Large intestine (tissue), 3 donors: ENCODE results near the gene PIK3C2G. TPM values are rescaled to one million over a fixed set of nuclear protein-coding genes. Genes with fewer than 3 reads are reported as not detected.

Source experiments
- DNase-seq, 2 donors: peaks; one replicate each; pipeline versions ENCODE4 v3.0.0 to v3.0.0-alpha.2; 2013
- H3K27ac ChIP-seq: one replicate; pipeline ENCODE4 v1.5.1; 2013; ENCODE audit warnings: low read length
- H3K27me3 ChIP-seq: 2 replicates; pipeline ENCODE4 v1.6.1; 2013; ENCODE audit warnings: low read length; ENCODE audit not compliant: control insufficient read depth, insufficient read depth
- H3K36me3 ChIP-seq: 2 replicates; pipeline ENCODE4 v1.6.1; 2013; ENCODE audit warnings: low read length; ENCODE audit not compliant: control insufficient read depth, insufficient read depth
- H3K4me1 ChIP-seq: one replicate; pipeline ENCODE4 v1.6.1; 2013; ENCODE audit warnings: low read length; ENCODE audit not compliant: control insufficient read depth, insufficient read depth
- H3K4me3 ChIP-seq: one replicate; pipeline ENCODE4 v1.5.1; 2013; ENCODE audit warnings: low read length
- H3K9me3 ChIP-seq: one replicate; pipeline ENCODE4 v1.6.1; 2013; ENCODE audit warnings: mild to moderate bottlenecking, low read depth, low read length, moderate library complexity; ENCODE audit not compliant: control insufficient read depth
- WGBS: methylation state at CpG from one replicate; pipeline ENCODE4 v1.1.5; 2013; ENCODE audit warnings: low lambda C conversion rate; ENCODE audit not compliant: insufficient coverage; 5-methylcytosine and 5-hydroxymethylcytosine counted together
- polyA plus RNA-seq: library from polyadenylated mRNA; unstranded; fragments of 120-200 nt; gene quantifications from one replicate; pipeline ENCODE4 v1.2.1, GENCODE V29; 2013

The PIK3C2G gene
- polyA plus RNA-seq, 1 donor: 2.1 TPM

DNA sequence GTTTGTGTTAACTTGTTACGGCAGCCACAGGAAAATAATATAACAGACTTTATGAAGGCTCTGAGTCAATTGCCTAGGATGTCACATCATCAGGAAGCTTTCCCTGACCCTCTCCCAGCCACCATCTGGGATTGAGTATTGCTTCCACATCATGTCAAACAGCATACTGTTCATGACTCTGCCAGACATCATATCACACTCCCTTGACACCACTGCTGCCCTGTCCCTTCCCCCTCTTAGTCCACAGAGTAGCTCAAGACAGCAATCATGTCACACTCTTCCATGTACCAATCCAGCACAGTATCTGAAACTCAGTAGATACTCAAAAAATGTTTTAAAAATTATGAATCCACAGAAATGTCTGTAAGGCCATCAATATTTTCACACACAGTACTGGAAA, 168.0 kb downstream of the PIK3C2G start:
- Histone ChIP-seq H3K27ac (no peak overlapping the region), H3K9me3 (no peaks in the 10 kb centered on the region), H3K4me1 (no peaks in the 10 kb centered on the region), H3K36me3 (no peaks in the 10 kb centered on the region), H3K4me3 (no peak overlapping the region), H3K27me3 (no peaks in the 10 kb centered on the region)
- no peak for DNase-seq
- WGBS: no CpG with 5 or more reads among the region's 1 CpG

DNA sequence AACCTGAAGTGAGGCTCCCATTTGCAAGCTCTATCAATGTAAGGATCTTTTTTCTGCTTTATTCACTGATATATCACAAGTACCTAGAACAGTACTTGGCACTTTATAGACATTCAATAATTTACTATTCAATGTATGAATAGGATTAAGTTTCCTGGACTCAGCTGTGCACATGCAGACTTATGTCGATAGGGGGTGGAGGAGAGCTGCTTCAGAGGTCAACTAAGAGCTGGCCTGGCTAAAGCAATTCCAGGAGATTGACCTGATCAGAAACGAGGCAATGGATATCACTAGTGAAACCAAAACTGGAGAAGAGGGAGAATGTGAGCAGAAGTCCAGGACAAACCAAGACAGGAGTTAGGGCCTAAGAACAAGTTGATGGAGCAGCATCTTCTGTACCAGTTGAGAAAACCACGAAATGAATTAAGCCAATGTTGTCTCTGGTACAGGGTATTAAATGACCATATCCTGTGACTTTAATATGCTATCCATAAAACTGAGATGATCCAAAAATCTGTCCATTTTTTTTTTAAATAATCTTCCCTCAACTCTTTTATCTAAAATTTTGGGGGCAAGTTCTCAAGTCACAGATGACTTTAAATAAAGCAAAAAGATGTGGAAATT, 169.2 kb downstream of the PIK3C2G start:
- H3K27ac ChIP-seq: no peak overlapping the region
- no peaks in the 10 kb centered on the region for H3K9me3 ChIP-seq
- 86% methylated on average over 1 of the region's 3 CpGs for WGBS
- no peaks in the 10 kb centered on the region for H3K4me1 ChIP-seq
- no peaks in the 10 kb centered on the region for H3K36me3 ChIP-seq
- DNase-seq: peak; percentile 27 to 50
- no peaks in the 10 kb centered on the region for H3K27me3 ChIP-seq
- no peak overlapping the region for H3K4me3 ChIP-seq

DNA sequence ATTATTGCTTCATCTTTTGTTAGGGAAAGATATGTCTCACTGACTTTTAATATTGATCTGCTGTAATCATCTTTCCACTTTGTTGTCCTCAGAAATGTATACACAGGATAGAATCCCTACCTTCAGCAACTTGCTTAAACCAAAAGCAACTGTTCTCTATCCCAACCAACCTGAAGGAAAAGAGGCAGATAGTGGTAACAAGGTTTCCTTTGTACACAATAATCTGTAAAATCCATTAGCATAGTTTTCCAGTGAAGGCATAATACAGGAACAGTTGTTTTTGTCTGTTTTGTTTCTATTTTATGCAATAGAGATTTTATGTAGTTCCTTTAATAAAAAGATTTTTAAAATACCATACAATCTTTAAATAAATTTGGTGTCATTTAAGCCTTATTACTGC, 170.5 kb downstream of the PIK3C2G start:
- no peak overlapping the region for H3K27ac ChIP-seq
- H3K36me3 ChIP-seq: no peaks in the 10 kb centered on the region
- H3K27me3 ChIP-seq: no peaks in the 10 kb centered on the region
- no peak for DNase-seq
- H3K4me1 ChIP-seq: no peaks in the 10 kb centered on the region
- H3K9me3 ChIP-seq: no peaks in the 10 kb centered on the region
- H3K4me3 ChIP-seq: no peak overlapping the region

DNA sequence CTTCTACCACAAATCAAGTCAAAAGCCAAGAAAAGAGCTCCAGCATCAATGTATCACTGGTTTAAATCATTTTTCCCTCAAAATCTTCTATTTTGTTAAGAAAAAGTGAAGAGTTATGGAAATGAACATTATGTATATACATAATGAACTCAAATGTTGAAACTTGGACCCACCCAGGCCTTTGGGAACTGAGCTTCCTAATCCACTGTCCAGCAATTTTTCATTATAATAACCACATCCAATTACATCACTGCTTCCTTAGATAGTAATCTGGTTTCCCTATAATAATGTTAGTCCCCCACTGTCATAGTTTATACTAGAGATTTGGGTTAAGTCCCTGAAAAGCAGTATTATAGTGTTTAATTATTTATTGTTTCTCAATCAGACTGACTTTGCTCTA, 170.9 kb downstream of the PIK3C2G start:
- Histone ChIP-seq H3K4me1 (no peaks in the 10 kb centered on the region), H3K36me3 (no peaks in the 10 kb centered on the region), H3K9me3 (no peaks in the 10 kb centered on the region), H3K27me3 (no peaks in the 10 kb centered on the region), H3K27ac (no peak overlapping the region), H3K4me3 (no peak overlapping the region)
- DNase-seq: no peak

DNA sequence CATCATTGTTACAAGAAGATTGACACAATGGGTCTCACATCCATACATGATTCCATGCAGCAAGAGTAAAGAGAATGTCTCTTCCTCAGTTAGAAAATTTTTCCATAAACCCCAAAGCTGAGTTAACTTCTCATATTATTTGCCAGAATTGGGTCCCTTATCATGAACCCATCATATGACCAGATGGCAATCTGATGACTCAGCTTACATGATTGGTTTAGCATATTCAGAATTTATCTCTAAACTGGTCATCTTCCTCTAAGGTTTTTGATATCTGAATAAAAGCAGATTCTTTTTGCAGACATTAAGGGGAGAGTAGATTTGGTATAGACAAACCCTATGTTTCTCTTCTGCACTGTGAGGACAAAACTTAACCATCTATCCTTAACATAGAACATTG, 174.9 kb downstream of the PIK3C2G start:
- Histone ChIP-seq H3K4me1 (no peaks in the 10 kb centered on the region), H3K4me3 (no peak overlapping the region), H3K27ac (no peak overlapping the region), H3K9me3 (no peaks in the 10 kb centered on the region), H3K27me3 (no peaks in the 10 kb centered on the region), H3K36me3 (no peaks in the 10 kb centered on the region)
- DNase-seq: no peak

DNA sequence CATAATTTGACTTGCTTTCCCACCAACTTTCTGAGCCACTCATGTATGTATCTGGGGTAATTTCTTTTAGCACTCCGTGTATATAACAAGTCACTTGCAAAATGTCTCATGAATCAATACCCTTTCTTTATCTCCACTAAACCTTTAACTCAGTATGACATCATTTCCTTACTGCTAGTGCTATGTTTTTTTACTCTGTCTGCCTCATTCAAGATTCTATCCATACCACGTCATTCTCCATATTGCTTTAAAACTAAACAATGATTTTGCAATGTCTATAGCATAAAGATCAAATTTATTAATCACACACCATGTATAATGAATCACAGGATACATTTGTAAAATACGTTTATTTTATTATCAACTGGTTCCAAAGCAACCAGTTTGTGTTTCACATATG, 178.2 kb downstream of the PIK3C2G start:
- no peak for DNase-seq
- no peaks in the 10 kb centered on the region for H3K27me3 ChIP-seq
- H3K9me3 ChIP-seq: no peaks in the 10 kb centered on the region
- H3K27ac ChIP-seq: no peak overlapping the region
- WGBS: 88% methylated on average over 2 of the region's 3 CpGs
- H3K4me1 ChIP-seq: no peaks in the 10 kb centered on the region
- H3K4me3 ChIP-seq: no peak overlapping the region
- no peaks in the 10 kb centered on the region for H3K36me3 ChIP-seq

DNA sequence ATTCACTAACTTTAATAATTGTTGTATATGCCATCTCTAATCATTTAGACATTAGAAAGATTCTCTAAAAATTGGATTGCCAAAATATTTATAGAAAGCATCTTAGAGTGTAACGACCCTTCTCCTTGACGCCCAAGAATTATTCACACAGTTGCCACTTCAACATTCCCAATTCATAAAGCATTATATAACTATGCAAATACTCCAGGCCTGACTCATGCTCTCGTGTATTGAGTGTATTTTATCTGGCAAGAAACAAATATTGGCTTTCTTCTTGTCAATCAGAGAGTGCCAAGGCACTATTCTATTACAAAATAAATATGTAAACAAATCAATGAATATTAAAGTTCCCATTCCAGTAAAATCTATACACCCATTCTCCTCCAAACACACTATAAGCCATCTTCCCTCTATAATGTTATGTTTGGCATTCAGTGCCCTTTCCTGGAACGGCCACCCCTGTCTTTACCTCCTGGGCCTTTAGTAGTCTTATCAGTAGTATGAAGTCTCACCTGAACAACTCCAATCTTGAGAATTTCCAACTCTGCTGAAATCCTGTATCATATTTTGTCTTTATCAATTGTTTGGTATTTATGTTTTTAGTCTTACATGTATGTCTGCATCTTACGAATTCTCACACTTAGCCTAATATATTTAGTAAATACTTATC, 182.6 kb downstream of the PIK3C2G start:
- H3K27ac ChIP-seq: no peak overlapping the region
- no peaks in the 10 kb centered on the region for H3K27me3 ChIP-seq
- H3K4me1 ChIP-seq: no peaks in the 10 kb centered on the region
- DNase-seq: no peak
- no peaks in the 10 kb centered on the region for H3K9me3 ChIP-seq
- H3K36me3 ChIP-seq: no peaks in the 10 kb centered on the region
- WGBS: no CpG with 5 or more reads among the region's 5 CpGs
- H3K4me3 ChIP-seq: no peak overlapping the region

DNA sequence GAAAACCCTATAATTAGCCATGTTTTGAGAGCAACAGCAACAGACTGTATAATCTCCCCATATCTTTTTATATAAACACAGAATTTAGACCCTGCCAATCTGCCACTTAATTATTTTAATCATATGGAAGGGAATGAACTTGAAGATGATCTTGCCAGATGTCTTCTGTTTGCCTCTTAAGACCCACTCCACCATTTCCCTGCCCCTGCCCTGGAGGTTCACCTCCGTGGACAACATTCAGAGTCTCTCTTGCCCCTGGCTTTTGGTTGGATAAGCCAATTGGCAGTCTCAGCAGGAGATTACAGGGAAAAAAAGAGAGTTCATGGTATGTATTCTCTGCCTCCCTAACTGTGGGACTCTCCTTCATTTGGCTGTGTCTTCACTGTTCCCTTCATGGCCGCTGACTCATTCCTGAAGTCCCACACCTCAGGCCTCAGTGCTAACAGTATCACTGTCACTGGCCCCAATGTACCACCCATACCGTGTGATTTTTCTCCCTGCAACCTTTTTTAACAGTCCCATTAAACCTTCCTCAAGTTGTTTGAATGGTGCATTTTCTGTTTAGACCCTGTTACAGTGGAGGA, 184.8 kb downstream of the PIK3C2G start:
- DNase-seq: no peak
- H3K27me3 ChIP-seq: no peaks in the 10 kb centered on the region
- H3K36me3 ChIP-seq: no peaks in the 10 kb centered on the region
- no peak overlapping the region for H3K27ac ChIP-seq
- no peak overlapping the region for H3K4me3 ChIP-seq
- H3K4me1 ChIP-seq: no peaks in the 10 kb centered on the region
- no CpG with 5 or more reads among the region's 3 CpGs for WGBS
- no peaks in the 10 kb centered on the region for H3K9me3 ChIP-seq

DNA sequence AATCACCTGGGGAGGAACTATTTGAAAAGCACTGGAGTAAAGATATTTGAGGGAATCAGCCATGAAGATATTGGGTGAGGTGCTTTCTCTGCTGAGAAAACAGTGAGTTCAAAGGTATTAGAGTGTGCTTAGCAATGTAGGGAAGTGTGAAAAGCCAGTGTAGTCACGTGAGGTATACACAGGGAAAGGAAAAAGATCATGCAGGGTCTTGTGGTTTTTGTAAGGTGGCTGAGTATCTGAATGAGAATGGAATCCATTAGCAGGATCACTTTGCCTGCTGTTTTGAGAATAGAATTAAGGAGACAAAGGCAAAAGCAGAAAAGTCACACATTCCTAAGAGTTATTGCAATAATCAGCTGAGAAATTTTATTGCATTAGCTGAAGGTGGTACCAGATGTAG, 193.0 kb downstream of the PIK3C2G start:
- Histone ChIP-seq H3K4me3 (no peak overlapping the region), H3K4me1 (no peaks in the 10 kb centered on the region), H3K9me3 (no peaks in the 10 kb centered on the region), H3K36me3 (no peaks in the 10 kb centered on the region), H3K27me3 (no peaks in the 10 kb centered on the region), H3K27ac (no peak overlapping the region)
- DNase-seq: peak in 1 of 2 donors; percentile 26
- no CpG with 5 or more reads among the region's 1 CpG for WGBS

DNA sequence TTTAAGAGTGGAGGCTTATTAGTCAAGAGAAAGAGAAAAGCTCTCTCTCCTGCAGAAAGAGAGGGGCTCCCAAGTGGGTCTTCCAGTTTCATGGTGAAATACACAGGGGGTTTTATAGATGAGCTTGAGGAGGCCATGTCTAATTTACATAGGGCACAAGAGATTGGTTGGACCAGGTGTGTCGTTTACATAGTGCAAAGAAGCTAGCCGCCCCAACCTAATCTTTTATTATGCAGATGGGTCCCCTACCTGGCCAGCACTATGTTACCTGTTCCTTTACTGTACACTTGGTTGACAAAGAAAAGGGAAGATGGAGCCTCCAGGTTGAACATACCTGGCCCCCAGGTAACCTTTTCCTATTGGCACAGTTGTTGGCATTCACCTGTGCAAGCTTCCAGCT, 195.0 kb downstream of the PIK3C2G start:
- WGBS: no CpG with 5 or more reads among the region's 2 CpGs
- H3K27ac ChIP-seq: no peak overlapping the region
- DNase-seq: no peak
- H3K36me3 ChIP-seq: no peaks in the 10 kb centered on the region
- no peaks in the 10 kb centered on the region for H3K4me1 ChIP-seq
- no peaks in the 10 kb centered on the region for H3K9me3 ChIP-seq
- H3K4me3 ChIP-seq: no peak overlapping the region
- no peaks in the 10 kb centered on the region for H3K27me3 ChIP-seq

DNA sequence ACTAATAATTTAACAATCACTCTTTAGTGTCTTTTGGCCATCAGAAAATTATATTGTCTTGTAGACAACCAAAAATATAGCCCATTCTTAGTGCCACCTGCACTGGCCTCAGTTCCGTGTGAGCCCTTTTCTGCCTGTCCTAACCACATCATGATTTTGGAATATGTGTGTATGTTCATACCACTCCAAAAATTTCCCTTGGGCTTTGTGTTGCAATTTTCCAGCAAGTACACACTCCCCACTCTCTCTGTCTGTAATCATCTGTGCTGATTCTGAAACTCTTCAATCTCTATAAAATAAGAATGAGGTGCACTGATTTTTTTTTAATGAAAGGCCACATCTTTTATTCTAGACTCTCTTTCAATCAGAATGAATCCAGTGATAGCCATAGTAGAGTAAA, 196.0 kb downstream of the PIK3C2G start:
- no peak overlapping the region for H3K4me3 ChIP-seq
- no peaks in the 10 kb centered on the region for H3K4me1 ChIP-seq
- no peaks in the 10 kb centered on the region for H3K9me3 ChIP-seq
- H3K36me3 ChIP-seq: no peaks in the 10 kb centered on the region
- H3K27ac ChIP-seq: no peak overlapping the region
- H3K27me3 ChIP-seq: no peaks in the 10 kb centered on the region
- no peak for DNase-seq
- no CpG with 5 or more reads among the region's 1 CpG for WGBS
